HG02981 (cell line): ENCODE measurements around the gene EML4.
"Not testable (repeated sequence)": the region's sequence is repeated elsewhere in the genome, so short reads cannot be mapped to it uniquely, and the experiment has no call there.

Experiments
- ATAC-seq: cut with Tn5 transposase; IDR thresholded peaks from one replicate; pipeline ENCODE4 v1.9.1; 2021; ENCODE audit warnings: mild to moderate bottlenecking, moderate library complexity; ENCODE audit not compliant: unreplicated experiment

The EML4 gene

GRCh38 chr2:42327125-42327524 lies 158.0 kb downstream of the EML4 start:
- ATAC-seq: no peak

GRCh38 chr2:42328148-42328833 lies 159.1 kb downstream of the EML4 start:
- no peak for ATAC-seq

- ATAC-seq: no peak
Observed at GRCh38 chr2:42328923-42329322, 159.8 kb downstream of the EML4 start.

GRCh38 chr2:42329736-42330135 lies 160.6 kb downstream of the EML4 start:
- no peak for ATAC-seq

GRCh38 chr2:42331569-42332284 lies 162.6 kb downstream of the EML4 start:
- ATAC-seq: no peak

- ATAC-seq: no peak
Observed at GRCh38 chr2:42332575-42332974, 163.4 kb downstream of the EML4 start.

- ATAC-seq: no peak
Observed at GRCh38 chr2:42333579-42333978, 164.4 kb downstream of the EML4 start.

GRCh38 chr2:42334220-42334619 lies 165.1 kb downstream of the EML4 start:
- ATAC-seq: no peak

- ATAC-seq: not testable (repeated sequence)
Observed at GRCh38 chr2:42334865-42335264, 165.7 kb downstream of the EML4 start.

GRCh38 chr2:42335514-42336104 lies 166.5 kb downstream of the EML4 start:
- ATAC-seq: no peak

GRCh38 chr2:42336361-42336965 lies 167.3 kb downstream of the EML4 start:
- ATAC-seq: no peak

GRCh38 chr2:42337356-42337820 lies 168.2 kb downstream of the EML4 start:
- ATAC-seq: no peak

- ATAC-seq: no peak
Observed at GRCh38 chr2:42337846-42338566, 168.9 kb downstream of the EML4 start.

GRCh38 chr2:42338567-42339190 lies 169.5 kb downstream of the EML4 start:
- ATAC-seq: no peak

- ATAC-seq: no peak
Observed at GRCh38 chr2:42339191-42339912, 170.2 kb downstream of the EML4 start.

- no peak for ATAC-seq
Observed at GRCh38 chr2:42340045-42340937, 171.1 kb downstream of the EML4 start.

GRCh38 chr2:42340938-42341636 lies 171.9 kb downstream of the EML4 start:
- ATAC-seq: no peak
